PFSK-1 (cell line): ENCODE results near the gene PCDHGA4.

Source experiments
- POLR2AphosphoS5 ChIP-seq: IDR thresholded peaks from 2 replicates; pipeline ENCODE4 v1.6.1; 2012; ENCODE audit warnings: low read depth, mild to moderate bottlenecking, control low read depth, low read length, moderate library complexity
- REST ChIP-seq, 2 experiments: IDR thresholded peaks; 2 replicates each; pipeline versions ENCODE4 v1.6.1 to v1.8.0; 2011 to 2012; ENCODE audit warnings: low read depth in 2 of 2, low read length in 2 of 2, control low read depth in 1 of 2, inconsistent platforms in 1 of 2, mild to moderate bottlenecking in 1 of 2, moderate library complexity in 1 of 2; ENCODE audit not compliant: insufficient read depth in 1 of 2
- SIN3A ChIP-seq: IDR thresholded peaks from 2 replicates; pipeline ENCODE4 v1.6.1; 2012; ENCODE audit warnings: mild to moderate bottlenecking, low read length, moderate library complexity, borderline replicate concordance; ENCODE audit not compliant: insufficient read depth
- TAF1 ChIP-seq: IDR thresholded peaks from 2 replicates; pipeline ENCODE4 v1.6.1; 2012; ENCODE audit warnings: low read length, control low read depth, borderline replicate concordance; ENCODE audit not compliant: insufficient read depth

- TF ChIP-seq TAF1 (no peak), POLR2AphosphoS5 (no peak), REST (IDR thresholded peaks at IDR 0.05; ENCODE audit: insufficient read depth in 1 of 2, low read depth in 2 of 2, low read length in 2 of 2) (no peak), SIN3A (no peak)
These were observed 5.1 kb downstream of the PCDHGA4 start, which contains the start of gene PCDHGB2 for GRCh38 chr5:141359790-141360426.
